Measurements from ENCODE around the gene PAPOLG.

The PAPOLG gene

DNA sequence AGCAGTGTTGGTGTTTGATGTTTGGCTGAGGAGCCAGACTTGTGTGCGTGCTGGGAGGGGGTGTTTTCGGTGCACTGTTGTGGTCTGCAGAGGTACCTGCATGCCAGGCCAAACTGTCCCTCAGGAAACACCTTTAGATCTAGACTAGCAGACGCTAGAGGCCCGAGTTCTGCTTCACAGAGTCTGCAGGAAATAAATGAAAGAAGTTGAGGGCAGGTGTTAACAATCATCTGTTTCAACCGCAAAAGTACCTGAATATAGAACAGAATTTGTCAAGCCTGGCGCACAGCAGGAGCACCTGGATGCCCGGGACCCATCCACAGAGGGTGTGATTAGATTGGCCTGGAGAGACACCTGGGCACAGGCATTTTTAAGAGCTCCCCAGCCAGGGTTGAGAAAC, 84.8 kb downstream of the PAPOLG start:
- TF ChIP-seq POLR2A (IDR thresholded peaks at IDR 0.05; ENCODE audit: low read length) (no peak), GATA1 (IDR thresholded peaks at IDR 0.05; ENCODE audit: low read depth, low read length) (no peak)
- no peak for DNase-seq

DNA sequence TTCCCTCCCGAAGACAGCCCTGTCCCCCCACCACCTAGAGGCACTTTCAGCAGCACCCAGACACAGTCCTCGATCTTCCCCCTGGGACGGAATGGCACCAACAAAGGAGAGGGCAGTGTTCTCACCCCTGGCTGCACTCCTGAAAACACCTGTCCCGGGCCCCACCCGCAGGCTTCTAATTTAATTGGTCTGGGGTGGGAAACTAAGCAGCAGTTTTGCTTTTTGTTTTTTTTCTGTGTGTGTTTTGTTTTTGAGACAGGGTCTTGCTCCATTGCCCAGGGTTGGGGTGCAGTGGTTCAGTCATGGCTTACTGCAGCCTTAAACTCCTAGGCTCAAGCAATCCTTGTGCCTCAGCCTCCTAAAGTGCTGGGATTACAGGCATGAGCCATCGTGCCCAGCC, 86.9 kb downstream of the PAPOLG start:
- no peak for DNase-seq
- no peak for TF ChIP-seq POLR2A (IDR thresholded peaks at IDR 0.05; ENCODE audit: low read length)
- no peak for TF ChIP-seq GATA1 (IDR thresholded peaks at IDR 0.05; ENCODE audit: low read depth, low read length)

DNA sequence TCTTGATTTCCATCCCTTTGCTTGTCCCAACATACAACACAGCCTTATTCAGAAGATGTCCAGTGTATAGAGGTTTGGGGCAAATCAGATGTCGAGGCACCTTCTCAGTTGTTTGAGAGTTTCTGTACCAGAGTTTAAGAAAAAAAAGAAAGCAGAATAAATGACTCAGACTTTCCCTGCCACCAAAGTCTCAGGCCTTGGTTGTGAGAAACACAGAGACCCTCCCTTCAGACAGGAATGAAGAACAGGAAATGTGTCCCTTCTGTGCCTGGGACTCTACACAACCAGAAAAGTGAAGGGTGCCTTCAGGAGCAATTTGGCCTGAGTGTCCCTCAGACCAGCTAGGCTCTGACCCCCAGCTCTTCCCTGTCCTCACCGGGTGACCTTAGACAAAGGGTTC, 88.0 kb downstream of the PAPOLG start:
- DNase-seq, result no peak
- no peak for TF ChIP-seq POLR2A (IDR thresholded peaks at IDR 0.05; ENCODE audit: low read length)
- TF ChIP-seq GATA1 (IDR thresholded peaks at IDR 0.05; ENCODE audit: low read depth, low read length), result no peak

GRCh38 chr2:60847854-60848253, 91.8 kb downstream of the PAPOLG start:
- TF ChIP-seq POLR2A (IDR thresholded peaks at IDR 0.05; ENCODE audit: low read length) (no peak), GATA1 (IDR thresholded peaks at IDR 0.05; ENCODE audit: low read depth, low read length) (no peak)
- DNase-seq, result no peak

Data from erythroblast (primary cell).